Neural crest cell (in vitro differentiated cells): Measurements from ENCODE around the gene ATP6V0E1. TPM values are rescaled to one million over a fixed set of nuclear protein-coding genes. Genes with fewer than 3 reads are reported as not detected.

Experiments used
- DNase-seq: peaks from one replicate; pipeline ENCODE4 v3.0.0; 2021; ENCODE audit warnings: low read depth, mixed read lengths, low spot score
- H3K27ac Mint-ChIP-seq: one replicate; pipeline ENCODE4 v1.8.0; 2021; ENCODE audit warnings: mild to moderate bottlenecking, mixed read lengths; ENCODE audit not compliant: unreplicated experiment
- H3K27me3 Mint-ChIP-seq: 2 replicates; pipeline ENCODE4 v1.8.0; 2021; ENCODE audit warnings: low read depth, mild to moderate bottlenecking, mixed read lengths
- H3K36me3 Mint-ChIP-seq: 2 replicates; pipeline ENCODE4 v1.8.0; 2021; ENCODE audit warnings: low read depth, mild to moderate bottlenecking, mixed read lengths
- H3K4me1 Mint-ChIP-seq: 2 replicates; pipeline ENCODE4 v1.8.0; 2021; ENCODE audit warnings: mixed read lengths
- H3K4me3 Mint-ChIP-seq: one replicate; pipeline ENCODE4 v1.8.0; 2021; ENCODE audit warnings: mild to moderate bottlenecking, mixed read lengths
- H3K9me3 Mint-ChIP-seq: 2 replicates; pipeline ENCODE4 v1.8.0; 2021; ENCODE audit warnings: mixed read lengths
- CTCF ChIP-seq: fragments of 200-600 bp; sonication (generic); conservative IDR thresholded peaks from 2 replicates; pipeline ENCODE4 v1.5.0; 2021; ENCODE audit warnings: antibody characterized with exemption, mild to moderate bottlenecking
- total RNA-seq: library from RNA; stranded (reverse); gene quantifications from 2 replicates; pipeline ENCODE4 v1.2.1, GENCODE V29; 2021

The ATP6V0E1 gene
- total RNA-seq, 1 donor from 2014 or later: 76.4 TPM

GRCh38 chr5:172971482-172971881 lies 12.1 kb upstream of the ATP6V0E1 start:
- peaks cover 11% of the 10 kb centered on the region for H3K27me3 Mint-ChIP-seq
- H3K36me3 Mint-ChIP-seq: peaks cover 3% of the 10 kb centered on the region
- no peak for TF ChIP-seq CTCF
- H3K27ac Mint-ChIP-seq: no peak overlapping the region
- H3K4me3 Mint-ChIP-seq: no peak overlapping the region
- H3K9me3 Mint-ChIP-seq: no peaks in the 10 kb centered on the region
- H3K4me1 Mint-ChIP-seq: no peaks in the 10 kb centered on the region
- DNase-seq: no peak

GRCh38 chr5:172972552-172972951 lies 11.0 kb upstream of the ATP6V0E1 start:
- Mint-ChIP-seq H3K4me3 (no peak overlapping the region), H3K9me3 (no peaks in the 10 kb centered on the region), H3K27me3 (peaks cover 15% of the 10 kb centered on the region), H3K36me3 (peaks cover 3% of the 10 kb centered on the region), H3K4me1 (no peaks in the 10 kb centered on the region), H3K27ac (no peak overlapping the region)
- no peak for DNase-seq
- no peak for TF ChIP-seq CTCF

GRCh38 chr5:172973127-172973916 lies 10.2 kb upstream of the ATP6V0E1 start:
- Mint-ChIP-seq H3K27ac (no peak overlapping the region), H3K4me3 (no peak overlapping the region), H3K9me3 (no peaks in the 10 kb centered on the region), H3K36me3 (peaks cover 1% of the 10 kb centered on the region), H3K27me3 (peaks cover 22% of the 10 kb centered on the region), H3K4me1 (no peaks in the 10 kb centered on the region)
- TF ChIP-seq CTCF: no peak
- DNase-seq: no peak

DNA sequence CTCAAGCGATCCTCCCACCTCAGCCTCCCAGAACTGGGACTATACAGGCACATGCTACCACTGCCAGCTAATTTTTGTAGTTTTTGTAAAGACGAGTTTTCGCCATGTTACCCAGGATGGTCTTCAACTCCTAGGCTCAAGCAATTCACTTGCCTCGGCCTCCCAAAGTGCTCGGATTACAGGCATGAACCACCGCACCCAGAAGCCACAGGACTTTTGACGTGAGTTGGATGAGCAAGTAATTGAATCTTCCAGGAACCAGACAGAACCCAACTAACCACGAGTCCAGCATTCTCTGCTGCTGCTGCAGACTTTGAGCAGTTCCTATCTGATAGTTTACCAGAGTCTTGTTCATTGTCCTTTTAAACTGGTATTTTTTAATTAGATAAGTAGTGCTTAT lies 9.6 kb upstream of the ATP6V0E1 start:
- Mint-ChIP-seq H3K4me3 (no peak overlapping the region), H3K36me3 (no peaks in the 10 kb centered on the region), H3K27ac (peak overlapping the region; percentile 27), H3K4me1 (peaks cover 4% of the 10 kb centered on the region), H3K27me3 (peaks cover 26% of the 10 kb centered on the region), H3K9me3 (no peaks in the 10 kb centered on the region)
- DNase-seq: no peak
- no peak for TF ChIP-seq CTCF

DNA sequence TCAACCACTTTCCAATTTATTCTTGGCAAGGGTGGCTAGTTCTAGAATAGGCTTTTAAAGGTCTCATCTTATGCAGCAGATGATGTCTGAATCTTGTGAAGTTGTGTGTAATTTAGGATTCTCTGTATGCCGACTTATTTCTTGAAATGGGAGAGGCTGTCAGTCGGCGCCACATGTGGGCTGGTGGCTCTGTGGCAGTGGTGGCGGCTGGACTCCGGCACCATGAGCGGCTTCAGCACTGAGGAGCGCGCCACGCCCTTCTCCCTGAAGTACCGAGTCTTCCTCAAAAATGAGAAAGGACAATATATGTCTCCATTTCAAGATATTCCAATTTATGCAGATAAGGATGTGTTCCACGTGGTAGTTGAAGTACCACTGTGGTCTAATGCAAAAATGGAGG lies 8.3 kb upstream of the ATP6V0E1 start:
- H3K4me3 Mint-ChIP-seq: no peak overlapping the region
- no peak overlapping the region for H3K27ac Mint-ChIP-seq
- TF ChIP-seq CTCF: no peak
- DNase-seq: no peak
- peaks cover 27% of the 10 kb centered on the region for H3K27me3 Mint-ChIP-seq
- H3K4me1 Mint-ChIP-seq: peaks cover 4% of the 10 kb centered on the region
- H3K9me3 Mint-ChIP-seq: no peaks in the 10 kb centered on the region
- no peaks in the 10 kb centered on the region for H3K36me3 Mint-ChIP-seq
